GM23338 (cell line): ENCODE data around the gene DNAJC17. TPM values are rescaled to one million over a fixed set of nuclear protein-coding genes. Genes with fewer than 3 reads are reported as not detected.

Experiments
- ATAC-seq: fragments of 200-7000 bp; cut with Tn5 transposase; 3 replicates; pipeline ENCODE4 v1.9.1; 2020
- DNase-seq: peaks from one replicate; pipeline ENCODE4 v3.0.0-alpha.2; 2015; ENCODE audit warnings: low spot score
- H2AFZ ChIP-seq: fragments of 200-600 bp; sonication (generic); 2 replicates; pipeline ENCODE4 v1.8.0; 2016; ENCODE audit warnings: antibody characterized with exemption, mild to moderate bottlenecking, moderate library complexity
- H3F3A ChIP-seq: fragments of 200-600 bp; sonication (generic); replicated peaks from 2 replicates; pipeline ENCODE4 v1.8.0; 2017; ENCODE audit warnings: antibody characterized with exemption, mixed run types, low read depth
- H3K27ac ChIP-seq: fragments of 200-600 bp; sonication (generic); 2 replicates; pipeline ENCODE4 v1.6.1; 2016; ENCODE audit warnings: low read depth
- H3K27me3 ChIP-seq: fragments of 200-600 bp; sonication (generic); 2 replicates; pipeline ENCODE4 v1.8.0; 2016; ENCODE audit warnings: mild to moderate bottlenecking, mixed run types, moderate library complexity; ENCODE audit not compliant: insufficient read depth
- H3K36me3 ChIP-seq: fragments of 200-600 bp; sonication (generic); 2 replicates; pipeline ENCODE4 v1.8.0; 2016; ENCODE audit warnings: mild to moderate bottlenecking; ENCODE audit not compliant: insufficient read depth
- H3K4me1 ChIP-seq: fragments of 200-600 bp; sonication (generic); 2 replicates; pipeline ENCODE4 v1.8.0; 2016; ENCODE audit warnings: mild to moderate bottlenecking, moderate library complexity; ENCODE audit not compliant: insufficient read depth
- H3K4me2 ChIP-seq: fragments of 200-600 bp; sonication (generic); 2 replicates; pipeline ENCODE4 v1.7.1; 2017; ENCODE audit warnings: mixed run types
- H3K4me3 ChIP-seq: fragments of 200-600 bp; sonication (generic); 2 replicates; pipeline ENCODE4 v1.6.1; 2016; ENCODE audit warnings: mixed run types
- H3K79me2 ChIP-seq: fragments of 200-600 bp; sonication (generic); replicated peaks from 2 replicates; pipeline ENCODE4 v1.8.0; 2017; ENCODE audit warnings: mild to moderate bottlenecking; ENCODE audit not compliant: insufficient read depth
- H3K9me2 ChIP-seq: fragments of 200-600 bp; sonication (generic); 2 replicates; pipeline ENCODE4 v1.8.0; 2017; ENCODE audit not compliant: insufficient read depth
- H4K20me1 ChIP-seq: fragments of 200-600 bp; sonication (generic); replicated peaks from 2 replicates; pipeline ENCODE4 v1.8.0; 2017; ENCODE audit warnings: mild to moderate bottlenecking; ENCODE audit not compliant: insufficient read depth
- H3K27ac Mint-ChIP-seq: 2 replicates; pipeline ENCODE4 v1.8.0; 2020; ENCODE audit warnings: inconsistent platforms, mild to moderate bottlenecking, moderate library complexity, mixed read lengths
- H3K27me3 Mint-ChIP-seq: 3 replicates; pipeline ENCODE4 v1.8.0; 2022; ENCODE audit warnings: low read depth, mild to moderate bottlenecking, moderate library complexity, mixed read lengths, inconsistent platforms; ENCODE audit not compliant: insufficient read depth, poor library complexity
- H3K36me3 Mint-ChIP-seq: 3 replicates; pipeline ENCODE4 v1.8.0; 2021; ENCODE audit warnings: low read depth, mild to moderate bottlenecking, inconsistent platforms, moderate library complexity, mixed read lengths
- H3K4me1 Mint-ChIP-seq: 3 replicates; pipeline ENCODE4 v1.8.0; 2020; ENCODE audit warnings: mild to moderate bottlenecking, inconsistent platforms, mixed read lengths
- H3K4me3 Mint-ChIP-seq: 3 replicates; pipeline ENCODE4 v1.8.0; 2021; ENCODE audit warnings: moderate library complexity, mild to moderate bottlenecking, inconsistent platforms, mixed read lengths
- H3K9me3 Mint-ChIP-seq: 3 replicates; pipeline ENCODE4 v1.8.0; 2020; ENCODE audit warnings: moderate library complexity, mild to moderate bottlenecking, inconsistent platforms, mixed read lengths
- CREB1 ChIP-seq: fragments of 250-450 bp; sonication (Bioruptor Pico); IDR thresholded peaks from 2 replicates; pipeline ENCODE4 v1.5.0; 2020; ENCODE audit warnings: low read depth, mild to moderate bottlenecking, moderate library complexity
- CTCF ChIP-seq, 2 experiments: fragments of 200-600 bp in 1 of 2; sonication (generic) in 1 of 2; conservative IDR thresholded peaks; 2 replicates each; pipeline versions ENCODE4 v1.5.1 to v1.6.1; 2016 to 2017; ENCODE audit warnings: antibody characterized with exemption in 2 of 2, low read depth in 2 of 2, mild to moderate bottlenecking in 2 of 2, moderate library complexity in 1 of 2
- ETS1 ChIP-seq: IDR thresholded peaks from 2 replicates; pipeline ENCODE4 v1.6.1; 2016; ENCODE audit warnings: antibody characterized with exemption
- EZH2 ChIP-seq: fragments of 200-600 bp; sonication (generic); IDR thresholded peaks from one replicate; pipeline ENCODE4 v1.8.0; 2017; ENCODE audit warnings: antibody characterized with exemption, mild to moderate bottlenecking, low read depth; ENCODE audit not compliant: unreplicated experiment
- EZH2phosphoT487 ChIP-seq: fragments of 200-600 bp; sonication (generic); IDR thresholded peaks from one replicate; pipeline ENCODE4 v1.8.1; 2018; ENCODE audit warnings: antibody characterized with exemption; ENCODE audit not compliant: unreplicated experiment
- JUNB ChIP-seq: IDR thresholded peaks from one replicate; pipeline ENCODE4 v1.6.1; 2016; ENCODE audit warnings: antibody characterized with exemption; ENCODE audit not compliant: unreplicated experiment
- NANOG ChIP-seq: IDR thresholded peaks from 2 replicates; pipeline ENCODE4 v1.6.1; 2016; ENCODE audit warnings: antibody characterized with exemption, borderline replicate concordance
- POLR2AphosphoS5 ChIP-seq: IDR thresholded peaks from 2 replicates; pipeline ENCODE4 v1.6.1; 2016; ENCODE audit warnings: antibody characterized with exemption, low read depth
- REST ChIP-seq: IDR thresholded peaks from one replicate; pipeline ENCODE4 v1.6.1; 2018; ENCODE audit warnings: antibody characterized with exemption; ENCODE audit not compliant: unreplicated experiment
- STAT1 ChIP-seq: IDR thresholded peaks from one replicate; pipeline ENCODE4 v1.6.1; 2016; ENCODE audit warnings: antibody characterized with exemption; ENCODE audit not compliant: unreplicated experiment
- ZNF114 ChIP-seq: fragments of 250-450 bp; sonication (Bioruptor Pico); IDR thresholded peaks from 2 replicates; pipeline ENCODE4 v1.5.0; 2020; ENCODE audit warnings: mild to moderate bottlenecking, moderate library complexity
- ZNF331 ChIP-seq: fragments of 250-450 bp; sonication (Bioruptor Pico); IDR thresholded peaks from 2 replicates; pipeline ENCODE4 v1.5.0; 2020; ENCODE audit warnings: low read depth, mild to moderate bottlenecking, moderate library complexity
- ZNF462 ChIP-seq: fragments of 250-450 bp; sonication (Bioruptor Pico); IDR thresholded peaks from 2 replicates; pipeline ENCODE4 v1.5.0; 2020; ENCODE audit warnings: mild to moderate bottlenecking, moderate library complexity
- polyA plus RNA-seq: library from polyadenylated mRNA; unstranded; fragments of >200 nt; fragmentation: Nextera tagmentation; extraction: Ambion mirVana; gene quantifications from 2 replicates; pipeline ENCODE4 v1.2.1, GENCODE V29; 2016
- total RNA-seq: library from RNA; depleted of rRNA; stranded (reverse); fragments of >200 nt; shearing (Covaris generic); gene quantifications from 2 replicates; pipeline ENCODE4 v1.2.3, GENCODE V29; 2014

DNAJC17 gene
- total and polyA plus RNA-seq, 2 experiments from 2014 or later, result 23.0 to 77.6 TPM

- no peaks in the 10 kb centered on the region for H4K20me1 ChIP-seq
- H3K27ac ChIP-seq, result no peak overlapping the region
- Mint-ChIP-seq H3K4me3 (no peak overlapping the region), H3K9me3 (no peaks in the 10 kb centered on the region), H3K4me1 (no peaks in the 10 kb centered on the region), H3K27ac (no peak overlapping the region), H3K36me3 (peaks cover 35% of the 10 kb centered on the region), H3K27me3 (peaks cover 10% of the 10 kb centered on the region)
- H3K4me2 ChIP-seq, result no peak overlapping the region
- DNase-seq (no peak), ATAC-seq (no peak)
- peaks cover 4% of the 10 kb centered on the region for H3K36me3 ChIP-seq
- H3K27me3 ChIP-seq, result no peaks in the 10 kb centered on the region
- no peaks in the 10 kb centered on the region for H3K4me1 ChIP-seq
- H3F3A ChIP-seq, result no peaks in the 10 kb centered on the region
- H3K4me3 ChIP-seq, result no peak overlapping the region
- no peaks in the 10 kb centered on the region for H3K79me2 ChIP-seq
- H3K9me2 ChIP-seq, result no peaks in the 10 kb centered on the region
- H2AFZ ChIP-seq, result no peak overlapping the region
- no peak for TF ChIP-seq REST
- no peak for TF ChIP-seq POLR2AphosphoS5
- no peak for TF ChIP-seq NANOG
- TF ChIP-seq ZNF114 (CRISPR knock-in tag), result no peak
- TF ChIP-seq EZH2phosphoT487, result no peak
- no peak for TF ChIP-seq CTCF (conservative IDR thresholded peaks at IDR 0.05; ENCODE audit: low read depth in 2 of 2)
- no peak for TF ChIP-seq ZNF331 (CRISPR knock-in tag)
- TF ChIP-seq EZH2, result no peak
- no peak for TF ChIP-seq CREB1 (CRISPR knock-in tag)
- TF ChIP-seq STAT1, result no peak
- TF ChIP-seq ETS1, result no peak
- TF ChIP-seq JUNB, result no peak
- TF ChIP-seq ZNF462 (CRISPR knock-in tag), result no peak
These were observed 31.3 kb downstream of the DNAJC17 start for GRCh38 chr15:40775740-40776536.
